K562 (cell line): ENCODE measurements around the gene THAP8. TPM values are rescaled to one million over a fixed set of nuclear protein-coding genes. Genes with fewer than 3 reads are reported as not detected.
A peak's percentile ranks its signal among the peaks of the same experiment; 100 is the strongest.

Source experiments
- ATAC-seq: fragments of 200-7000 bp; cut with Tn5 transposase; 3 replicates; pipeline ENCODE4 v1.9.1; 2020; ENCODE audit warnings: moderate library complexity
- BruUV-seq: library from RNA; stranded (reverse); fragments of 400-500 nt; replicated peaks from 2 replicates; lab custom pipeline; 2021; lab: Mats Ljungman, UMichigan
- CTCF ChIA-PET: fragments of 300-600 bp; formaldehyde crosslinking; extraction: SDS; loops from one replicate; lab custom pipeline; 2021; ENCODE audit warnings: low intra/inter-chr PET ratio; lab: Yijun Ruan, JAX
- POLR2A ChIA-PET: fragments of 300-600, 350-650 bp; sonication (Branson Sonifier 250); formaldehyde crosslinking; extraction: SDS; loops from one replicate; lab custom pipeline; 2021; ENCODE audit warnings: antibody characterized with exemption, inconsistent platforms; lab: Yijun Ruan, JAX
- DNase-seq, 4 experiments: peaks; one replicate each; pipeline versions ENCODE4 v3.0.0 to v3.0.0-alpha.2; 2011 to 2018; ENCODE audit warnings: low spot score in 3 of 4, mixed read lengths in 3 of 4; ENCODE audit errors: extremely low read depth in 1 of 4
- FAIRE-seq: peaks from 2 replicates; lab custom pipeline; 2011; peaks lifted over from hg19 to GRCh38; lab: Jason Lieb, UNC
- H2AFZ ChIP-seq: 2 replicates; pipeline ENCODE4 v1.6.0; 2011; ENCODE audit warnings: low read depth, low read length, control low read depth, inconsistent platforms
- H3K27ac ChIP-seq: fragments of 200-600 bp; 3 replicates; pipeline ENCODE4 v1.8.0; 2011; ENCODE audit warnings: low read depth, mild to moderate bottlenecking, control low read depth, inconsistent platforms, low read length, moderate library complexity, mixed read lengths; ENCODE audit errors: extremely low read depth
- H3K27me3 ChIP-seq, 2 experiments: fragments of 300-600 bp in 1 of 2; 2 replicates in 1 of 2; 3 replicates in 1 of 2; pipeline versions ENCODE4 v1.6.0 to v1.8.0; 2011; ENCODE audit warnings: inconsistent platforms in 2 of 2, low read length in 2 of 2, mild to moderate bottlenecking in 1 of 2, mixed read lengths in 1 of 2, moderate library complexity in 1 of 2; ENCODE audit not compliant: control insufficient read depth in 2 of 2, insufficient read depth in 2 of 2
- H3K36me3 ChIP-seq: fragments of 300-600 bp; 3 replicates; pipeline ENCODE4 v1.8.0; 2011; ENCODE audit warnings: mild to moderate bottlenecking, low read length, inconsistent platforms; ENCODE audit not compliant: control insufficient read depth, insufficient read depth
- H3K4me1 ChIP-seq, 2 experiments: fragments of 200-600 bp in 1 of 2; replicated peaks in 1 of 2; 2 replicates in 1 of 2; 3 replicates in 1 of 2; pipeline versions ENCODE4 v1.5.1 to v1.8.0; 2011; ENCODE audit warnings: inconsistent platforms in 2 of 2, low read length in 2 of 2, mild to moderate bottlenecking in 1 of 2, mixed read lengths in 1 of 2, moderate library complexity in 1 of 2; ENCODE audit not compliant: control insufficient read depth in 2 of 2, insufficient read depth in 2 of 2
- H3K4me2 ChIP-seq: 2 replicates; pipeline ENCODE4 v1.6.1; 2011; ENCODE audit warnings: low read length, control low read depth, inconsistent platforms, mixed read lengths; ENCODE audit not compliant: insufficient read depth
- H3K4me3 ChIP-seq: fragments of 200-600 bp; sonication (generic), shearing (Covaris generic); 2 replicates; pipeline ENCODE4 v1.5.1; 2016; ENCODE audit warnings: control low read depth, inconsistent platforms
- H3K79me2 ChIP-seq: fragments of 200-600 bp; 3 replicates; pipeline ENCODE4 v1.8.0; 2011; ENCODE audit warnings: low read length, inconsistent platforms; ENCODE audit not compliant: control insufficient read depth, insufficient read depth
- H3K9ac ChIP-seq, 2 experiments: 2 replicates each; pipeline versions ENCODE4 v1.6.0 to v1.6.1; 2011; ENCODE audit warnings: low read depth in 2 of 2, low read length in 2 of 2, control low read depth in 1 of 2, inconsistent platforms in 1 of 2, mild to moderate bottlenecking in 1 of 2, mixed read lengths in 1 of 2; ENCODE audit not compliant: insufficient read depth in 1 of 2
- H3K9me1 ChIP-seq: one replicate; pipeline ENCODE4 v1.6.0; 2011; ENCODE audit warnings: inconsistent platforms, mild to moderate bottlenecking, low read length, moderate library complexity; ENCODE audit not compliant: control insufficient read depth, insufficient read depth
- H3K9me3 ChIP-seq: replicated peaks from 2 replicates; pipeline ENCODE4 v1.5.1; 2011; ENCODE audit warnings: low read depth, low read length, inconsistent platforms; ENCODE audit not compliant: control insufficient read depth, insufficient read depth
- H4K20me1 ChIP-seq: replicated peaks from 2 replicates; pipeline ENCODE4 v1.6.1; 2011; ENCODE audit warnings: low read length, inconsistent platforms, mixed read lengths; ENCODE audit not compliant: control insufficient read depth, insufficient read depth
- NFE2L1 ChIP-seq: fragments of 450-650 bp; IDR thresholded peaks from 2 replicates; pipeline ENCODE4 v1.6.1; 2016; ENCODE audit warnings: missing genetic modification characterization, low read depth, mild to moderate bottlenecking, missing compliant biosample characterization, moderate library complexity, borderline replicate concordance
- RCOR1 ChIP-seq, 2 experiments: IDR thresholded peaks; 2 replicates each; pipeline ENCODE4 v1.6.1; 2012; ENCODE audit warnings: low read depth in 2 of 2, low read length in 2 of 2, borderline replicate concordance in 1 of 2, improper control_type of control experiment in 1 of 2
- SPI1 ChIP-seq: IDR thresholded peaks from 2 replicates; pipeline ENCODE4 v1.6.1; 2011; ENCODE audit warnings: low read depth, low read length, control low read depth, borderline replicate concordance
- STAT5A ChIP-seq: IDR thresholded peaks from 2 replicates; pipeline ENCODE4 v1.6.1; 2012; ENCODE audit warnings: low read length, inconsistent platforms, borderline replicate concordance
- STAT6 ChIP-seq: sonication (generic); formaldehyde crosslinking; IDR thresholded peaks from 2 replicates; pipeline ENCODE4 v1.8.1; 2023; ENCODE audit warnings: mild to moderate bottlenecking, missing genetic modification reagents
- USF2 ChIP-seq: sonication (generic); formaldehyde crosslinking; IDR thresholded peaks from 2 replicates; pipeline ENCODE4 v1.5.0; 2020; ENCODE audit warnings: missing genetic modification reagents
- WGBS: fragments of 100-300 bp; shearing (Covaris generic); methylation state at CpG from one replicate; pipeline ENCODE4 v1.1.6; 2016; ENCODE audit warnings: low coverage, mixed read lengths; ENCODE audit not compliant: insufficient coverage; ENCODE audit errors: missing lambda C conversion rate; 5-methylcytosine and 5-hydroxymethylcytosine counted together
- in situ Hi-C: fragments of 300-500 bp; cut with MboI; formaldehyde crosslinking; loops from 4 replicates; pipeline ENCODE4 v1.15.0; 2018; ENCODE audit warnings: inconsistent platforms, mixed read lengths
- intact Hi-C: fragments of 100-400 bp; cut with micrococcal nuclease; formaldehyde crosslinking; loops from 2 replicates; pipeline ENCODE4 v1.14.2; 2022
- polyA plus RNA-seq, 8 experiments: library from polyadenylated mRNA; depleted of rRNA in 4 of 8; stranded (reverse) in 5 of 8; unstranded in 3 of 8; fragments of >200 nt; fragmentation: Nextera tagmentation in 2 of 8; fragmentation: Illumina TruSeq in 1 of 8; extraction: Ambion mirVana in 2 of 8; extraction: Trizol in 1 of 8; gene quantifications; 2 replicates each; pipeline versions ENCODE4 v1.2.1 to v1.2.3, GENCODE V29; 2011 to 2014; ENCODE audit warnings: inconsistent platforms in 1 of 8, missing spikeins in 1 of 8
- total RNA-seq, 7 experiments: library from RNA; depleted of rRNA in 6 of 7; stranded (reverse); fragments of >200 nt in 6 of 7; fragmentation: Illumina TruSeq in 2 of 7; extraction: Trizol in 2 of 7; gene quantifications; 2 replicates each; pipeline versions ENCODE4 v1.2.1 to v1.2.3, GENCODE V29; 2011 to 2021; ENCODE audit warnings: low replicate concordance in 1 of 7

The THAP8 gene
- total and polyA plus RNA-seq, 9 of the 15 experiments (the other 6 are each of a cell fraction or from before 2014, with no cell fraction given) = 0.11 to 2.0 (median 0.94) TPM

- no peak for TF ChIP-seq RCOR1 (IDR thresholded peaks at IDR 0.05; ENCODE audit: borderline replicate concordance in 1 of 2, low read depth in 2 of 2, low read length in 2 of 2)
- no peak for TF ChIP-seq SPI1
- no peak for TF ChIP-seq STAT5A
- no peak for TF ChIP-seq USF2
- TF ChIP-seq NFE2L1 (tag) = no peak
- TF ChIP-seq STAT6 (CRISPR knock-in tag) = no peak
- H3K27me3 ChIP-seq = peaks cover 10 to 36% of the 10 kb centered on the region in 2 experiments; a peak in 4 of 5 replicates
- H3K4me2 ChIP-seq = no peak overlapping the region
- no peaks in the 10 kb centered on the region for H3K9me1 ChIP-seq
- H2AFZ ChIP-seq = no peak overlapping the region
- BruUV-seq = no TSS peak
- no peak overlapping the region for H3K27ac ChIP-seq
- no peaks in the 10 kb centered on the region for H3K36me3 ChIP-seq
- ATAC-seq (no peak), DNase-seq (peak in 1 of 4 experiments; percentile 19), FAIRE-seq (no peak)
- H3K4me1 ChIP-seq = peaks cover 0 to 12% of the 10 kb centered on the region in 2 experiments; a peak in 2 of 5 replicates
- no peaks in the 10 kb centered on the region for H4K20me1 ChIP-seq
- intact Hi-C loops = no loop called here
- no peaks in the 10 kb centered on the region for H3K79me2 ChIP-seq
- peak overlapping the region in 1 of 2 experiments; percentile 78; a peak in 2 of 4 replicates for H3K9ac ChIP-seq
- WGBS = 9% methylated on average over 8 of the region's 8 CpGs
- peaks cover 3% of the 10 kb centered on the region for H3K9me3 ChIP-seq
- in situ Hi-C loops = no loop called here
- CTCF ChIA-PET = no interaction called here
- H3K4me3 ChIP-seq = peak overlapping the region; percentile 22; the same call in 1 of the 2 replicates
- POLR2A ChIA-PET = no interaction called here
These were observed 66.6 kb downstream of the THAP8 start for GRCh38 chr19:35987571-35987896.
